ENCODE results near the gene DCLK2.
"Not testable (repeated sequence)": the region's sequence is repeated elsewhere in the genome, so short reads cannot be mapped to it uniquely, and the experiment has no call there.

Gene DCLK2

DNA sequence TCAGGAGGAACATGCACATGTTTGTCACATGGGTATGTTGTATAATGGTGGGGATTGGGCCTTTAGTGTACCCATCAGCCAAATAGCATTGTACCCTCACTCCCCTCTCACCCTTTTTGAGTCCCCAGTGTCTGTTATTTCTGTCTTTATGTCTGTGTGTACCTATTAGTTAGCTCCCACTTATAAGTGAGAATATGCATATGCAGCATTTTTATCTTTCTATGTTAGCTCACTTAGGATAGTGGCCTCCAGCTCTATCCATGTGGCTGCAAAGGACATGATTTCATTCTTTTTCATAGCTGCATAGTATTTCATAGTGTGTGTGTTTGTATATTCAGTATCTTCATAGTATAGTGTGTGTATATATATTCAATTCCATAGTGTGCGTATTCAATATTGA is 64.6 kb downstream of the DCLK2 start:
- intact Hi-C loops (cut with DNase I) = no loop called here
- no peak for DNase-seq

DNA sequence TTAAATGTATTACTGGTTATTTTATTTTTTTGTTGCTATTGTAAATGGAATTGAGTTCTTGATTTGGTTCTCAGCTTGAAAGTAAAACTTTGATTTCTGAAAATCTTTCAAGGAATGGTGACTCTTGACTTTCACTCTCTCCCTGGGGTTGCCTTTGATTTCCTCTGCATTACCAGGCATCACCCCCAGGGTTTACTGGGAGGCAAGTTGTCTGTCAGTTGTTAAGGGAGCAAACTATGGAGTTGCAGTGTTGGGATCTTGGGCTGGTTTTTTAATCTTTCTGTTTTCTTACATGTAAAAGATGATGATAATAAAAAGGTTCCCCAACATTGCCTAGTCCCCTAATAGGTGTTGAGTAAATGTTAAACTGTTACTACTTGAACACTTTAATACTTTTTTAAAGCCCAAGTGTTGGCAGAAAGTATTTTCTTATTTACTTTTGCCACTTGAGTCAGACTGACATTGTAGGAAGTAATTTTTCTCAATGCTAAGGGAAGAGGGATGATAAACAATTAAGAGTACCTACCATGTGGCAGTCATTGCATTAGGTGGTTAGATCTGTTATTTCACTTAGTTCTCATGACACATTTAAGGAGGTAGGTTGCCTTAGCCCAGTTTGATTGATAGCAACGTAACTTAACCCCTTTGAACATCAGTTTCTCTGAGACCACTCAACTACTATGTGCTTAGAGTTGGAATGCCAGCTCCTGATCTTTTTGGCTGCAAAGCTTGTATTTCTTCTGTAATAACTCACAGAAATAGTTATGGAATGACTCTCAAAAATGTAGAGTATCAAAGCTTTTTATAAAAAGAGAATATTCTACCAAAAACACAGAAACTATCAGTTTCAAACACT is 67.1 kb downstream of the DCLK2 start:
- intact Hi-C loops (cut with DNase I) = no loop called here
- no peak for DNase-seq

DNA sequence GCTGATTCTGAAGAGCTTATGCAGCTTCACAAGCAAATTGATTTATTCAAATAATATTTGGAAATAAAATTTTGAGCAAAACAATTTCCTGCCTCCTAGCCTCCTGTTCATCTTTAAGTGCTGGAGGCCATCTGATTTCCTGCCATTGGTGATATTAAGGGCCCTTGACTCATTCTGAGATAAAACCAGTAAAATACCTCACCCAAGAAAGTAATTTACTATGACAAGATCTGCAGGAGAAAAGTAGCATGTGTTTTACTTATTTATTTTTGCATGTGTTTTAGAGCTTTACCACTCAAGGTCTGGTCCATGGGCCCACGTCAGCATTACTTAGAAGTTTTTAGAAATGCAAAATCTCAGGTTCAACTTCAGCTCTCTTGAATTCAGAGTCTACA is 67.7 kb downstream of the DCLK2 start:
- DNase-seq = no peak
- intact Hi-C loops (cut with DNase I) = no loop called here

DNA sequence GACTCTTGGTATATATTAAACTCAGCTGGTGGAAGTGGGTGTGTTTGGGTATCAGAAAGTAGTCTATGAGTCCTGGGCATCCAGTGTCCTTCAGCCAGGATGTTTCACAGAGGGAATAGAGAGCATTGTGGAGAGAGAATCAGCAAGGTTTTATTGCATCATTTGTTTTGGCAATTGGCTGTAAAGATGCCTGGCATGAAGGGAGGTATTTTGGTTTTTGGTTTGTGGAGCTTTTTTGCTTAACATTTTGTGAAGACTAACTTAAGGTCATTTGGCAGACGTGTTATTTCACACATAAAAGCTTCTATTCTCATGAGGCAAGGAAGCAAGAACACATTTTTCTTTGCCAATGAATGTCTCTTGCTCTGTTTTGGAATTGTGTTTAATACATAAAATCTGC is 71.1 kb downstream of the DCLK2 start:
- no peak for DNase-seq
- intact Hi-C loops (cut with DNase I) = no loop called here

DNA sequence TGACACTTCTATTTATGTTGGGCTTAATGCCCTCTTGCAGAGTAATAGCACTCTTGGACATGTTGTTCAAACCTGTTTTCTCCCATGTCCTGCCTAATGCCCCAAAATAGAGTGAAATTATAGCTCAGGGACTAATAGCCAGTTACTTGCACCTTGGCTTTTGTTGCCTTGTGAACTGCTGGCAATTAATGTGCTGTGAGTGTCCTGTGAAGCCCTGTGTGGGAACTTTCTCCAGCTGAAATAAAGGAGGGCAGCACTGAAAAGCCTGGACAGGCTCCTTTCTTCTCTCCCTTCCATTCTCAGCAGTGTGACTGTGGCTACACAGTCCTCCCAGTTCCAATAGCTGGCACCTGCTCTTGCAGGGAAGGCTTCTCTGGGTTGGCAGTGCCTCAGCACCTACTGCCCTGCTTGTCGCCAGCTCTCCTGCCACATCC is 72.4 kb downstream of the DCLK2 start:
- DNase-seq = peak in 8 of 10 donors; percentile 14 to 84 (median 46)
- intact Hi-C loops (cut with DNase I) = loop anchor here (2.0 kb wide), 1 partner anchor 66 kb away; no protein-coding TSS in a partner anchor

DNA sequence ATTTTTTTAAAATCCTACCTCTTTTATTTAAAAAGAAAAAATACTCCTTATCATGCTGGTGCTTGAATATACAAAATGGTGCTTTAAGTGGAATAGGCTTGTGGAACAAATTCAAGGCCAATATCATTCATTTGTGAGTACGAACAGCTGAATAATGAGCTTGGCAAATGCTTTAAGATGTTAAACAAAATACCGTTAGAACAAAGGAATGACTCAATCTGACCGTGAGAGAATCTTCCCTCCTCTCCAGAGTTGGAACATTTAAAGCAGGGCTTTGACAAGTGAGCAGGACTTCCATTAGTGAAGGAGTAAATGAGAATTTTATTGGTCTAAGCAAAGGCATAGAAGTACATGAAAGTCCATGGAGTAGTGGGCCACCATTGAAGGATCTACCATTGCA is 74.5 kb downstream of the DCLK2 start:
- DNase-seq = no peak
- intact Hi-C loops (cut with DNase I) = no loop called here

DNA sequence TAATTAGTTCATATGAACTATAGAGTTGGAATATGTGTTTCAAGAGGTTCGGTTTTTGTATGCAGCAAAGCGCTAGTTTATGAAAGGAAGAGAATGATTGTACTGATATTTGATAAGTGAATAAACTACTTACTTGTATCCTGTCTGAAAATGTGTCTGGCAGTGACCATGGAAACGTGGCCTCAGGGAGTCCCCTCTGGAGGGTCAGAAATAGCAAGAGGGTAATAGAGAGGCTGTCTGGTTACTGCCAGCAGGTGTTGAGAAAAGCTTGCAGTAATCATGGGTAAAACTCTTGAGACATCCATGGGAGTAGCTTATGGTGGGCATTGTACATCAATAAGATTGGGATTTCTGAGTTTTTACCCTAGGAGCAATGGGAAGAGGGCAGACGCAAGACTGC is 77.1 kb downstream of the DCLK2 start:
- intact Hi-C loops (cut with DNase I) = no loop called here
- DNase-seq = no peak

DNA sequence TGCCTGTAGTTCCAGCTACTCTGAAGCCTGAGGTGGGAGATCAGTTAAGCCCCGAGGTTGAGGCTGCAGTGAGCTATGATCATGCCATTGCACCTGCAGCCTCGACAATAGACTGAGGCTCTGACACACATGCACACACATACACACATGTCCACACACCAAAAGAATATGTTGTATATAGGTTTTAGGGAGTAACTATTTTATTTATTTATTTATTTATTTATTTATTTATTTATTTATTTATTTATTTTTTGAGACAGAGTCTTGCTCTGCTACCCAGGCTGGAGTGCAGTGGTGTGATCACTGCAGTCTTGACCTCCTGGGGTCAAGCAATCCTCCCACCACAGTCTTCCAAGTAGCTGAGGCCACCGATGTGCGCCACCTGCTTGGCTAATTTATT is 78.3 kb downstream of the DCLK2 start:
- intact Hi-C loops (cut with DNase I) = no loop called here

DNA sequence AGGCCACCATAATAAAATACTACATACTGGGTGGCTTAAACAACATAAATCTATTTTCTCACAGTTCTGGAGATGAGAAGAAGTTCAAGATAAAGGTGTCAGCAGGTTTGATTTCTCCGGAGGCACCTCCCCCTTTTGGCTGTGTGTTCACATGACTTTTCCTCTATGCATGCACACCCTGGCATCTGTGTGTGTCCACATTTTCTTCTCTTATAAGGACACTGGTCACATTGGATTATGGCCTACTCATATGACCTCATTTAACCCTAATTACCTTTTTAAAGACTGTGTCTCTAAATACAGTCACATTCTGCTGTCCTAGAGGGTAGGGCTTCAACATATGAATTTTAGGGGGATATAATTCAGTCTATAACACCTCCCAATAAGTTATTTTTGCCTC is 79.8 kb downstream of the DCLK2 start:
- intact Hi-C loops (cut with DNase I) = no loop called here
- DNase-seq = no peak

More for the DNA sequence above, 78.3 kb downstream of the DCLK2 start:
- DNase-seq = no peak

DNA sequence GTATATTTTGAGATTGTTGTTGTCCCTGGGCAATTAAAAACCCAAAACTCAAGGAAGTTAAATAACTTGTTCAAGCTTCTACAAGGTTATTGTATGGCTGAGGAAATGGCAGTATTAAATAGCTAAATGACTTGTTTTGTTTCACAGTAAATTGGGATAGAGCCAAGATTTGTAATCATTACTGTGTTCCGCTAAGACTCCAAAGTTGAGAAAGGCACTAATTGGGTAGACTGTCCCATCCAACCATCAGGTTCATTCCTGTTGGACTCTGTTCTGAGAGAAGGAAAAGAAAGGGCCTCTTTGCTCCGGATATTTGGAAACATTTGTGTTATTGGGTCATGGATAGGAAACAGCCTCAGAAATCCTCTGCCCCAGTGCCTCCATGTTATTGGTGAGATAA is 82.2 kb downstream of the DCLK2 start:
- intact Hi-C loops (cut with DNase I) = no loop called here
- no peak for DNase-seq

DNA sequence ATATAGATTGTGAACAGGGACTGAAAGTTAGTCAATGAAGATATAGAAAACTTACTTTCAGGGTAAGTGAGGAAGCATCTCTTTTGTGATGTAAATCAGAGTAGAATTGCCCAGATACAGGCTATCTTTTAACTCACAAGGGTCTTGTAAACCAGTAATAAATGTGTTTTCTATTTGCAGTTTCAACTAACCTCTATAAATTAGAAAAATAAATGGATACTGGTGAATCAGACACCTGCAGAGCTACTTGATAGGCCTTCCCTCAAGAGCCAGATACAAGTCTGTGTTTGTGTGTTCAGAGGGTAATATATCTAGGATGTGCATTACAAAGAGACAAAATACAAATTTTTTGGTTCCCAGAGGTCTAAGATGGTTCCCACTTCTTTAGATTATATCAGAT is 82.9 kb downstream of the DCLK2 start:
- DNase-seq = no peak
- intact Hi-C loops (cut with DNase I) = no loop called here

DNA sequence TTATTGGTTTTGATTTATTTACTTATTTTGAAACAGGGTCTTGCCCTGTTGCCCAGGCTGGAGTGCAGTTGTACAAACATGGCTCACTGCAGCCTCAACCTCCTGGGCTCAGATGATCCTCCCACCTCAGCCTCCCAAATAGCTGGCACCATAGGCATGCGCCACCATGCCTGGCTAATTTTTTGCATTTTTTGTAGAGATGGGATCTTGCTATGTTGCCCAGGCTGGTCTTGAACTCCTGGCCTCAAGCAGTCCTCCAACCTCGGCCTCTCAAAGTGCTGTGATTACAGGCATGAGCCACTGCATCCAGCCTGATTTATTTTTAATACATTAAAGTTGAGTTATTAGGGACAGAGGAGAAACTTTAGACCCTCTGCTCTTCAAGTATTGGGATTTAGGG is 83.8 kb downstream of the DCLK2 start:
- intact Hi-C loops (cut with DNase I); DNase-seq: not testable (repeated sequence)

DNA sequence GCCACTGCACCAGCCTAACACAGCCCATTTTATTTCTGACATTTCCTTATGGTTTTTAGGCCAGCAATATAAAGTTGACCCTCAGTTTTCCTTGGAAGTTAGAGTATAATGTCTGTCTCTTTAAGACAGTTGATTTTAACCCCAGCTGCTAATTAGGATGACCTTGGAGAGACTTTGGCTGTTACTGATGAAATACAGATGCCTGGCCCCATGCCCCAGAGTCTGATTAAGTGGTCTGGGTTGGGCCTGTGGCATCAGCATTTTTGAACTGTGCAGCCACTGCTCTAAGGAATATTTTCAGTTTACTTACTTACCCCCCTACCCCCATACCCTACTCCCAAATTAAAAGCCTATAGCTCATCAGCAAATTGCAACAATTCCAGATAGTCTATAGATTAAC is 85.8 kb downstream of the DCLK2 start:
- intact Hi-C loops (cut with DNase I) = no loop called here
- DNase-seq = no peak

DNA sequence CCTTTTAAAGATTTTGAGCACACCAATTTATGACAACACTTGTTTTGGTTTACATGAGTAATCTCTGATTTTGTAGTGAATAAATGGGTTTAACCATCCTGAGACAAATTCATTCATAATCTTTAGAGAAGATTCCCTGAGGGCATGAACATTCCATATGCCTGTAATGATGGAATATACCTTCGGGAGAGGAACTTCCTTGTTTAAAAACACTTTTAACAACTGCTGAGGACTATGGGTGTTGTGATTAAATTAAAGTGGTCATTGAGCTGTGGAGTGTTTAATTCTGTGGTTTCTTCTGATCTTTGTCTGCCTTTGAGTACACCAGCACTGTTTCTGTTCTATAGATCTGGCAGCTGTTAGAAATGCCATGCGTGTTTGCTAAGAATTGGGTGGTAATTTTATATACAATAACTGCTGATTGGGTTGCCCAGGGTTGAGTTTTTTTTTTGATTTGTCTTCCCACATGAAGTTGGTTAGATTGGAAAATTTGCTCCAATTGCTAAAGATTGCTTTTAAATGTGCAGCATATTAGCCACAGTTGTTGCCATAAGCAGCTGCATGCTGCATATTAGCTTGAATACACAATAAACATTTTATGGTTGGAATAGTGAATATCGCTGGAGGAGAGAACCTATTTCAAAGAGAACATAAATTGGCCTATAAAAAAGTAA is 86.8 kb downstream of the DCLK2 start:
- intact Hi-C loops (cut with DNase I) = no loop called here
- no peak for DNase-seq

DNA sequence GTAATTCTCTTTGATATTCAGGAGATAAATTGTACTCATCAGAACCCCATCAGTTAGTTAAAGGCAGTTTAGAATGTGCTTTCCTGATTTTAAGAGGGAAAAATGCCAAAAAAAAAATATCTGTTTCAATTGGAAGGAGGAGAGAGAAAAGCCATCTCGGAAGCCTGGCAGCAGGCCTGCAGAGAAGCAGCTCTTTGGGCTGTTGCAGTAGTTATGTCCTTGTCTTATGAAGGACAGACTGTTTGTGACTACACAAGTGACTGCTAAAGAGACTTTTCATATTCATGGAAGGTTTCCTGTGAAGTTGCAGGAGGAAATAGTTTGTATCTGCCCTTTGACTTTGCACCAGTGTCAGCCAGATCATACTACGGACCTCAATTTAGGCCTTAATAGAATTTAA is 88.8 kb downstream of the DCLK2 start:
- DNase-seq = no peak
- intact Hi-C loops (cut with DNase I) = no loop called here

DNA sequence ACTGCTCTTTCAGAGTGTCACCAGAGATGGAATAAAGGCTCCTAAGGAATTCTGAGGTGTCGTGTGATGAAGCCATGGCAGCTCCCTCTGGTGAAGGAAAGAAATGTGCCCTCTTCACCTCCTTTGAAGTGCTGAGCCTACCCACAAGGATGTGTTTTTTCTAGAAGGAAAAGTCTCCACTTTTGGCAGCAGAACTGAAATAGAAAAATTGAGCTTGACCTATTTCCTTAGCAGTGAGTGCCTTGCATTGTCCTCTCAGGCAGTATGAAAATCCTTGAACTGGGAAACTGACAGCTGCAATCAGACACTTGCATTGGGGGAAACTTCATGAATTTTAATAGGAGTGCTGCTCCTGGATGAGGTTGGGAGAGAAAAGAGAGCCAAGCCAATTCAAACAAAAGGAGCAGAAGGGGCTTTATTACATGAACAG is 95.2 kb downstream of the DCLK2 start:
- no peak for DNase-seq
- intact Hi-C loops (cut with DNase I) = no loop called here

DNA sequence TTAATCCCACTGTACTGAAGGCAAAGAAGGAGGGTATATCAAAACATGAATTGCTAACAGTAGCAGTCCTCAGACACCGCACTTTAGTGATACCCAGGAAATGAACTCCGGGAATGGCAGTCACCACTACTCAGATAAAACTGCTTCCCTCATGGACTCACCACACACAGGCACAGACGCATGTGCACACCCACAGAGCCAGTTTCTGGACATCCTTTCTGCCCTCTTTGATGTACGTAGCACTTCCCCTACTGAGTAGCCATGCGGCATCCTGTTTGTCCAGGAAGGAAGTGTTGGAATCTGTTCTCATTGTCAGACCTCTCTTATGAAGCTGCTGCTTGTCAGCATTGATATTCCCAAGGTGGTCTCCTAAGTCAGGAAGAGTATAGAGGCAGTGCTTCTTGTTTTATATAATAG is 95.7 kb downstream of the DCLK2 start:
- intact Hi-C loops (cut with DNase I) = no loop called here

DNA sequence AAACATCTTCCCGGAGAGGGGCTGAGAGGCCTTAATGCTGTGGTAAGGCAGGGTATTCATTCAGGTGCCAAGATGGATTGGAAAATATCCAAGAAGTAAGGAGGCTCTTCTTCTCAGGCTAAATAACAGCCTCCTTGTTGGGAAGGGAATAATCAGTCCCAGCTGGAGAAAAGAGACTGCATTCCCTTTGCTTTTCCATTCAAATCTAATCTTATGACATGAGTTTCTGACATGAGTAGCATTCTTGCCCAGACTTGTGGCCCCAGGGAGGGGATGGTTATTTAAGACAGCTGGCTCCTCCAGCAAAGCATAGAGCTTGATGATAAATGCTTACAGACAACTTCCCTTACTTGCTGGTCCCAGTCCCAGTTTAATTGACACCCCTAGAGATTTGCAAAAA is 98.3 kb downstream of the DCLK2 start:
- no peak for DNase-seq
- intact Hi-C loops (cut with DNase I) = no loop called here

More for the DNA sequence above, 95.7 kb downstream of the DCLK2 start:
- no peak for DNase-seq

DNA sequence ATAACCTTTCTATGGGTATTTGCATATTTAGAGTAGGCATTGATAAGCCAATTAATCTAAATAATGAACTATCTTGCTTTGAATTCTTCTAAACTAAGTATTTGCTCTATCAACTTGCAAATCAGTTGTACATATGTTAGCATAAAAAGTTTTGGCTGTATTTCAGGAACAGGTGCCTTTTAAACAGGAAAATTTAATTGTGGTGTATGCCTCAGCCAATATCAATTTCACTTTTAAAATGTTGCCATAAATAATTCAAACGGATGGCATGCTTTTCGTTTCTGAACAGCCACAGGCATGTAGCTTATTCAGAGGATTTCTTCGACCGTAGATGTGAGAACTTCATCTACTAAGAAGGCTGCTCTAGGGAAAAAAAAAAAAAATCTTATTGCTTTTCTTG is 99.9 kb downstream of the DCLK2 start:
- no peak for DNase-seq
- intact Hi-C loops (cut with DNase I) = no loop called here

DNA sequence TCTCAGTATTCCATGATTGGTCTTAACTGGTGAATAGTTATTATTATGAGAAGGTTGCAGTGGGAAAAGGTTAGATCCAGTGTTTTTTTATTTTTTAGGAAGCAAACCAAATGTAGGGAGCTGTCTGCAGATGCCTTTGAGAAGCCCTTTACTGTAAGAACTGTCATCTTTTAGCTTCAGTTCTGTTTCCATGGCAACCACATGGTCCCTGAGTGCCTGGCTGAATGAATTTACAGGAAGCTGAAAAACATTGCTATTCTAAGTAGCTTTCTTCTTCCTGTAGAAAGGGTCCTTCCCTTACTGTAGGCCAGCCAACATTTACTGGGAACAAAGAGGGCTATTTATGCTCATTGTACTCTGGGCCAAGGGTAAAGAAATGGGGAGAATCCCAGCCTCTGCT is 103.3 kb downstream of the DCLK2 start:
- peak in 1 of 10 donors; percentile 31 for DNase-seq
- intact Hi-C loops (cut with DNase I) = no loop called here

DNA sequence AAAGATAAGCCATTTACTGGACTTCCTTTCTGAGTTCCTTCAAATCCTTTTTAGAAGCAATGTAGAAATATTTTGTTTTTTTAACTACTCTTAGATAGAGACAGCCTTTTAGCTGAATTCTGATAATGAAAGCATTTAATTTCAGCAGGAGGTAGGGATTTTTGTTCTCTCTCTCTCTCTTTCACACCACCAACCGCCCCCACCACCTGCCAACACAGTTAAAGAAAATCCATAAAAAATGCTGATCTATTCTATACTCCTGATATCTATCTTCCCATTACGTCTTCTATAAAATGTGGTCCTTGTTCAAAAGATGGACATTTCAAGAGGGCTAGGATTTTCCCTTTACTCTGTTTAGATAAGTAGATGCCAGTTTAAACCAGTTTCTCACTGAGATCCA is 104.5 kb downstream of the DCLK2 start:
- intact Hi-C loops (cut with DNase I) = no loop called here
- no peak for DNase-seq

DNA sequence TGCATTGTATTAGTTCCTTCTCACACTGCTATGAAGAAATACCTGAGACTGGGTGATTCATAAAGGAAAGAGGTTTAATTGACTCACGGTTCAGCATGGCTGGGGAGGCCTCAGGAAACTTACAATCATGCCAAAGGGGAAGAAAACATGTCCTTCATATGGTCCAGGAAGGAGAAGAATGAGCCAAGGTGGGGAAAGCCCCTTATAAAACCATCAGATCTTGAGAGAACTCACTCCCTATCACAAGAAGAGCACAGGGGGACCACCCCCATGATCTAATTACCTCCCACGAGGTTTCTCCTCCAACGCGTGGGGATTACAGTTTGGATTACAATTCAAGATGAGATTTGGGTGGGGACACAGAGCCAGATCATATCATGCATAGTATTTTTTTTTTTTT is 106.8 kb downstream of the DCLK2 start:
- DNase-seq; intact Hi-C loops (cut with DNase I): not testable (repeated sequence)
